SK-N-MC (cell line): ENCODE data around the gene CATSPERE.

Source experiments
- EZH2 ChIP-seq: fragments of 200-600 bp; sonication (generic); IDR thresholded peaks from one replicate; pipeline ENCODE4 v1.6.1; 2017; ENCODE audit warnings: antibody characterized with exemption
- POLR2AphosphoS5 ChIP-seq: IDR thresholded peaks from 2 replicates; pipeline ENCODE4 v1.6.1; 2012; ENCODE audit warnings: mild to moderate bottlenecking, low read depth, low read length, borderline replicate concordance

GRCh38 chr1:244645890-244646289, 184.8 kb downstream of the CATSPERE start:
- no peak for TF ChIP-seq POLR2AphosphoS5
- TF ChIP-seq EZH2: no peak
